ENCODE data around the gene ZNF30. TPM values are rescaled to one million over a fixed set of nuclear protein-coding genes. Genes with fewer than 3 reads are reported as not detected.
"Not testable (repeated sequence)": the region's sequence is repeated elsewhere in the genome, so short reads cannot be mapped to it uniquely, and the experiment has no call there.

Gene ZNF30
- 3.7 TPM for total RNA-seq
- long read RNA-seq, partial matches to known transcripts, result 0 of 10 reads
- long read RNA-seq, other reads (novel, unspliced or antisense), result 2 of 10 reads

GRCh38 chr19:34926685-34927375 is at the start of gene ZNF30:
Gene ZNF30 (plus strand): TSS chr19:34926903. CDS start chr19:34929948, 3,045 bp downstream.
- DNase-seq (peak; percentile 97), ATAC-seq (peak; percentile 100)
- intact Hi-C loops (cut with micrococcal nuclease), result no loop called here

- intact Hi-C loops (cut with micrococcal nuclease), result no loop called here
- ATAC-seq (no peak), DNase-seq (no peak)
Observed at GRCh38 chr19:34879563-34879962, 47.1 kb upstream of the ZNF30 start.

GRCh38 chr19:34880034-34880433 is 46.7 kb upstream of the ZNF30 start:
- ATAC-seq (no peak), DNase-seq (no peak)
- intact Hi-C loops (cut with micrococcal nuclease), result no loop called here

- DNase-seq, result no peak
- ATAC-seq, result no peak
- intact Hi-C loops (cut with micrococcal nuclease), result no loop called here
Observed at GRCh38 chr19:34881982-34882381, 44.7 kb upstream of the ZNF30 start.

- ATAC-seq (no peak), DNase-seq (no peak)
- intact Hi-C loops (cut with micrococcal nuclease), result no loop called here
Observed at GRCh38 chr19:34888091-34888490, 38.6 kb upstream of the ZNF30 start.

- DNase-seq (no peak), ATAC-seq (no peak)
- intact Hi-C loops (cut with micrococcal nuclease), result no loop called here
Observed at GRCh38 chr19:34900245-34900644, 26.5 kb upstream of the ZNF30 start.

- ATAC-seq (no peak), DNase-seq (no peak)
- intact Hi-C loops (cut with micrococcal nuclease), result no loop called here
Observed at GRCh38 chr19:34904664-34905527, 21.8 kb upstream of the ZNF30 start.

GRCh38 chr19:34910770-34911169 is 15.9 kb upstream of the ZNF30 start:
- ATAC-seq (no peak), DNase-seq (no peak)
- intact Hi-C loops (cut with micrococcal nuclease), result no loop called here

GRCh38 chr19:34917144-34917543 is 9.6 kb upstream of the ZNF30 start:
- DNase-seq; ATAC-seq; intact Hi-C loops (cut with micrococcal nuclease): not testable (repeated sequence)

- ATAC-seq, result no peak
- intact Hi-C loops (cut with micrococcal nuclease), result no loop called here
- no peak for DNase-seq
Observed at GRCh38 chr19:34918190-34918589, 8.5 kb upstream of the ZNF30 start.

- DNase-seq; ATAC-seq; intact Hi-C loops (cut with micrococcal nuclease): not testable (repeated sequence)
Observed at GRCh38 chr19:34920090-34920786, 6.5 kb upstream of the ZNF30 start.

- intact Hi-C loops (cut with micrococcal nuclease), result no loop called here
- ATAC-seq (no peak), DNase-seq (no peak)
Observed at GRCh38 chr19:34925278-34925855, 1.3 kb upstream of the ZNF30 start.

GRCh38 chr19:34926361-34926684 is 380 bp upstream of the ZNF30 start:
- intact Hi-C loops (cut with micrococcal nuclease), result no loop called here
- ATAC-seq (no peak), DNase-seq (no peak)

- ATAC-seq, result no peak
- intact Hi-C loops (cut with micrococcal nuclease), result no loop called here
- no peak for DNase-seq
Observed at GRCh38 chr19:34932494-34932893, 5.8 kb downstream of the ZNF30 start.

- intact Hi-C loops (cut with micrococcal nuclease), result no loop called here
- ATAC-seq (no peak), DNase-seq (no peak)
Observed at GRCh38 chr19:34936184-34936583, 9.5 kb downstream of the ZNF30 start.

GRCh38 chr19:34938886-34939285 is 12.2 kb downstream of the ZNF30 start:
- ATAC-seq, result no peak
- DNase-seq, result no peak
- intact Hi-C loops (cut with micrococcal nuclease), result no loop called here

GRCh38 chr19:34943861-34944573 is 17.3 kb downstream of the ZNF30 start:
- intact Hi-C loops (cut with micrococcal nuclease), result no loop called here
- ATAC-seq, result no peak
- no peak for DNase-seq

- no peak for ATAC-seq
- no peak for DNase-seq
- intact Hi-C loops (cut with micrococcal nuclease), result no loop called here
Observed at GRCh38 chr19:34953092-34953491, 26.4 kb downstream of the ZNF30 start.

Data from left ventricle myocardium superior (tissue), 1 donor.